Transverse colon (tissue), 4 donors: ENCODE data around the gene NDUFV2. TPM values are rescaled to one million over a fixed set of nuclear protein-coding genes. Genes with fewer than 3 reads are reported as not detected.

Source experiments
- DNase-seq: peaks from one replicate; pipeline ENCODE4 v3.0.0-alpha.2; 2019
- H3K27ac ChIP-seq, 4 donors: fragments of 200-600 bp; sonication (generic); 2 replicates each; pipeline ENCODE4 v1.5.1; 2016 to 2018; ENCODE audit warnings: inconsistent platforms in 4 of 4
- H3K27me3 ChIP-seq: fragments of 200-600 bp; sonication (generic); 2 replicates; pipeline ENCODE4 v1.5.1; 2017; ENCODE audit warnings: inconsistent platforms
- H3K36me3 ChIP-seq, 4 donors: fragments of 200-600 bp; sonication (generic); 2 replicates each; pipeline ENCODE4 v1.5.1; 2017 to 2019; ENCODE audit warnings: inconsistent platforms in 4 of 4
- H3K4me1 ChIP-seq, 4 donors: fragments of 200-600 bp; sonication (generic); 2 replicates each; pipeline ENCODE4 v1.5.1; 2017 to 2020; ENCODE audit warnings: inconsistent platforms in 4 of 4
- H3K4me3 ChIP-seq, 4 donors: fragments of 200-600 bp; sonication (generic); 1 replicate in 1 of 4; 2 replicates in 3 of 4; pipeline versions ENCODE4 v1.5.1 to v1.6.1; 2017 to 2019; ENCODE audit warnings: inconsistent platforms in 4 of 4
- H3K9me3 ChIP-seq, 2 donors: fragments of 200-600 bp; sonication (generic); 2 replicates each; pipeline ENCODE4 v1.5.1; 2017 to 2019; ENCODE audit warnings: inconsistent platforms in 2 of 2
- CTCF ChIP-seq, 5 experiments: fragments of 200-600 bp in 3 of 5; fragments of 450-650 bp in 2 of 5; sonication (generic) in 3 of 5; IDR thresholded peaks; 1 replicate in 2 of 5; 2 replicates in 3 of 5; pipeline ENCODE4 v1.5.1; 2016 to 2017; ENCODE audit warnings: antibody characterized with exemption in 5 of 5, inconsistent platforms in 3 of 5, mild to moderate bottlenecking in 2 of 5, moderate library complexity in 1 of 5
- EP300 ChIP-seq: sonication (generic); formaldehyde crosslinking; IDR thresholded peaks from one replicate; pipeline ENCODE4 v1.6.1; 2017; ENCODE audit warnings: antibody characterized with exemption, low read depth
- POLR2A ChIP-seq: fragments of 450-650 bp; IDR thresholded peaks from one replicate; pipeline ENCODE4 v1.6.1; 2016; ENCODE audit warnings: antibody characterized with exemption, mild to moderate bottlenecking, moderate library complexity
- POLR2AphosphoS5 ChIP-seq, 3 donors: sonication (generic); formaldehyde crosslinking; IDR thresholded peaks; one replicate each; pipeline ENCODE4 v1.6.1; 2016; ENCODE audit warnings: antibody characterized with exemption in 3 of 3
- WGBS, 2 donors: methylation state at CpG; one replicate each; pipeline ENCODE4 v1.1.5; 2018; ENCODE audit warnings: low coverage in 1 of 2; 5-methylcytosine and 5-hydroxymethylcytosine counted together
- in situ Hi-C, 4 donors: fragments of 200-750 bp; cut with MboI; loops; one replicate each; pipeline versions ENCODE4 v1.15.0 to v1.15.1; 2017; ENCODE audit warnings: low sequenced_read_pairs in 3 of 4, low pct_ligation_motif_present in 1 of 4, low pct_unique_long_range_greater_than_20kb in 1 of 4
- intact Hi-C: fragments of 100-400 bp; cut with DNase I; formaldehyde crosslinking; loops from one replicate; pipeline ENCODE4 v1.15.1; 2023; ENCODE audit warnings: low total_unique reads
- total RNA-seq, 4 donors: library from RNA; depleted of rRNA; stranded (reverse); fragments of >200 nt; gene quantifications; one replicate each; pipeline ENCODE4 v1.1.0, GENCODE V29; 2016

The NDUFV2 gene
- total RNA-seq, 4 donors from 2014 or later = 24.7 to 140 (median 113) TPM

DNA sequence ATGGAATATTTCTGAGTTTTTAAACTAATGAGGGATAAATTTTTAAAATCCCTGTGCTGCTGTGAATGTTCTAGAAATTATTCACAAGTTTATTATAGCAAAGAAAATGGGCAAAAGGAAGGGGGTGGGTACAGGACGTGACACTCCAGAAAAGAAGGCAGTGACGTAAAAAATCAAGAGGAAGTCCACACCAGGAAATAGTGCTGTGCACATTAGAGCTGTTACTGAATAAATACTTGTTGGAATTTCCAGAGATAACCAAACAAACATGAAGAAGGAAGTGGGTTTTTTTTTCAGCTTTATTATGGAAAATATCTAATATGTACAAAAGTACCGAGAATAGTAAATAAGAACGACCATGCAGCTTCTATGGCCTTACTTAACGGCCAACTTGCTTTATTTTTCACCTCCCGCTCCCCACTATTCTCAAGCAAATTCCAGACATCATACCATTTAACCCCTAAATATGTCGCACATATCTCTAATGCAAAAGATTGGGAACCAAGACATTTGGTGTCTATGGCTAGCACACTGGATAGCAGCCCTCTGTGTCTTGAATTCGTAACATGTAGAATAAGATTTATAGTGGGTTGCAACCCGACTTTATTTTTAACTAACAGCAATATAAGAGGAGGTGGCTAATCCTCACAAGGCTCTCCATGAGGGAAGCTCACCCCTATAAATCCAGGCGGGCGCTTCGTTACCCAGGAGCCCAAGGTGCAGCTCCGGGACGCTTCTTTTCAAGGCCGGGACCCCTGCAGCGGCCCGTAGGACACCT is 580 bp upstream of the NDUFV2 start:
- in situ Hi-C loops (no loop called here), intact Hi-C loops (no loop called here)
- no peak for DNase-seq
- Histone ChIP-seq H3K36me3 (no peaks in the 10 kb centered on the region), H3K27ac (peak overlapping the region; percentile 88 to 99 (median 96)), H3K4me1 (peaks cover 23 to 43% (median 38%) of the 10 kb centered on the region in 4 donors), H3K27me3 (no peaks in the 10 kb centered on the region), H3K4me3 (peak overlapping the region; percentile 42 to 84 (median 72)), H3K9me3 (no peaks in the 10 kb centered on the region)
- WGBS, 2 donors = 0 to 1% methylated on average over 8 to 17 of the region's 17 CpGs
- TF ChIP-seq POLR2AphosphoS5 (IDR thresholded peaks at IDR 0.05) = peak in 1 of 3 donors; percentile 23
- TF ChIP-seq CTCF (IDR thresholded peaks at IDR 0.05) = no peak

GRCh38 chr18:9103376-9103873 is 926 bp downstream of the NDUFV2 start:
- Histone ChIP-seq H3K4me1 (peaks cover 37 to 57% (median 49%) of the 10 kb centered on the region in 4 donors), H3K36me3 (no peaks in the 10 kb centered on the region), H3K9me3 (no peaks in the 10 kb centered on the region), H3K27me3 (no peaks in the 10 kb centered on the region), H3K27ac (peak overlapping the region; percentile 88 to 99 (median 96)), H3K4me3 (peak overlapping the region; percentile 17 to 84 (median 72))
- WGBS, 2 donors = 0 to 1% methylated on average over 4 of the region's 4 CpGs
- DNase-seq = no peak
- intact Hi-C loops = no loop called here
- no peak for TF ChIP-seq POLR2AphosphoS5 (IDR thresholded peaks at IDR 0.05)
- TF ChIP-seq EP300 = no peak
- no peak for TF ChIP-seq POLR2A
- no peak for TF ChIP-seq CTCF (IDR thresholded peaks at IDR 0.05)
- in situ Hi-C loops = no loop called here

DNA sequence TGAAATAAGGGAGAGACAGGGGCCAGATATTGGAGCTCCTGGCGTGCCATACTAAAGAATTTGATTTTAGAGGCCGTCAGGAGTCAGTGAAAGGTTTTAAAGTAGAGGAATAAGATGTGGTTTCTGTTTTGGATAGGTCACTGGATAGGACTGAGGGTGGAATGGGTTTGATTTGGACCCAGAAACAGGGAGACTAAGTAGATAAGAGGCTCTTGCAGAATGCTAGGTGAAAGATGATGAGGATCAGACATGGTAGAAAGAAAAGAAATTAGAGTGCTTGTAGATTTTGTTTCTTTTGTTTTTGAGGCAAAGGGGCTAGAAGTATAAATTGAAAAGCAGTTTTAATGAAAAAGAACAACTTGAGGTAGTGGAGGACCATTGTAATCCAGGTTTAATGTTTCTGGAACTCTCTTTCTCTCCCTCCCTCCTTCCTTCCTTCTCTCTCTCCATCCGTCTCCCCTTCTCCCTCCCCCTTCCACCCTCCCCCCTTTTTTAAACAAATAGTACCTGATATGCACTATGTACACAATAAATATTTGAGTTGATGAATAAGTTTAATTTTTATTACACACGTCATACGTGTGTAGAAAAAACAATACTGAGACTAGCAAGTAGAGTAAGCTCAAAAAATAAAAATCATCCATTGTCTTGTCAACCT is 1.9 kb downstream of the NDUFV2 start:
- Histone ChIP-seq H3K27me3 (no peaks in the 10 kb centered on the region), H3K4me3 (peak overlapping the region; percentile 17 to 84 (median 72)), H3K4me1 (peaks cover 37 to 67% (median 57%) of the 10 kb centered on the region in 4 donors), H3K36me3 (no peaks in the 10 kb centered on the region), H3K9me3 (no peaks in the 10 kb centered on the region), H3K27ac (peak overlapping the region; percentile 88 to 99 (median 96))
- intact Hi-C loops = no loop called here
- WGBS, 2 donors = 5 to 12% methylated on average over 5 of the region's 5 CpGs
- in situ Hi-C loops = no loop called here
- no peak for DNase-seq
- TF ChIP-seq POLR2A (no peak), EP300 (no peak), POLR2AphosphoS5 (IDR thresholded peaks at IDR 0.05) (no peak), CTCF (IDR thresholded peaks at IDR 0.05) (no peak)

- WGBS, 2 donors = 36 to 48% methylated on average over 3 of the region's 3 CpGs
- Histone ChIP-seq H3K27me3 (no peaks in the 10 kb centered on the region), H3K27ac (peak overlapping the region; percentile 88 to 99 (median 96)), H3K9me3 (no peaks in the 10 kb centered on the region), H3K4me1 (peaks cover 44 to 77% (median 67%) of the 10 kb centered on the region in 4 donors), H3K4me3 (peak overlapping the region in 2 of 4 donors; percentile 62 to 84), H3K36me3 (no peaks in the 10 kb centered on the region)
- in situ Hi-C loops = no loop called here
- intact Hi-C loops = no loop called here
- no peak for DNase-seq
- no peak for TF ChIP-seq EP300
- no peak for TF ChIP-seq POLR2AphosphoS5 (IDR thresholded peaks at IDR 0.05)
- no peak for TF ChIP-seq CTCF (IDR thresholded peaks at IDR 0.05)
- no peak for TF ChIP-seq POLR2A
These were observed 2.9 kb downstream of the NDUFV2 start for GRCh38 chr18:9105420-9105819.
